Astrocyte (in vitro differentiated cells and primary cell): ENCODE data around the gene CEACAM16.

Source experiments
- CTCF ChIP-seq: IDR thresholded peaks from 2 replicates; pipeline ENCODE4 v1.5.1; 2011; ENCODE audit warnings: low read depth, mild to moderate bottlenecking, inconsistent platforms, low read length, moderate library complexity; ENCODE audit not compliant: insufficient read depth
- EZH2 ChIP-seq: IDR thresholded peaks from 2 replicates; pipeline ENCODE4 v1.6.1; 2012; ENCODE audit warnings: mild to moderate bottlenecking, low read length, inconsistent platforms; ENCODE audit not compliant: insufficient read depth

GRCh38 chr19:44675521-44675920 lies 23.4 kb upstream of the CEACAM16 start:
- TF ChIP-seq EZH2: no peak
- no peak for TF ChIP-seq CTCF
